DMS79 treated with DMSO at 0.1 percent for 48 hours (cell line): Measurements from ENCODE around the gene COX20.
"Not testable (repeated sequence)": the region's sequence is repeated elsewhere in the genome, so short reads cannot be mapped to it uniquely, and the experiment has no call there.

Experiments
- DNase-seq: peaks from one replicate; lab custom pipeline; 2025; lab: John Stamatoyannopoulos, UW

The COX20 gene

DNA sequence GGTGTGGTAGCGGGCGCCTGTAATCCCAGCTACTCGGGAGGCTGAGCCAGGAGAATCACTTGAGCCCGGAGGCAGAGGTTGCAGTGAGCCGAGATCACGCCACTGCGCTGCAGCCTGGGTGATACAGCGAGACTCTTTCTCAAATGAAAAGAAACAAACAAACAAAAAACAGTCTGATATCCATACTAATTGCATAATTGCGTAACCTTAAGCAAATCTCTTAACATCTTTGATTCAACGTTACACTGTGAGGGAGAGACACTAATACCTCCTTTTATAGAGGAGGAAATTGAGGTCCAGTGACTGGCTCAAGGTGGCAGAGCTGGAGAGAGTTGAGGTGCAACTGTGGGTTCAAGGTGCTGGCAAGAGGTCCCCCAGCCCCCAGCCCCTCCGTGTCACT is 12.6 kb upstream of the COX20 start:
- DNase-seq = no peak

DNA sequence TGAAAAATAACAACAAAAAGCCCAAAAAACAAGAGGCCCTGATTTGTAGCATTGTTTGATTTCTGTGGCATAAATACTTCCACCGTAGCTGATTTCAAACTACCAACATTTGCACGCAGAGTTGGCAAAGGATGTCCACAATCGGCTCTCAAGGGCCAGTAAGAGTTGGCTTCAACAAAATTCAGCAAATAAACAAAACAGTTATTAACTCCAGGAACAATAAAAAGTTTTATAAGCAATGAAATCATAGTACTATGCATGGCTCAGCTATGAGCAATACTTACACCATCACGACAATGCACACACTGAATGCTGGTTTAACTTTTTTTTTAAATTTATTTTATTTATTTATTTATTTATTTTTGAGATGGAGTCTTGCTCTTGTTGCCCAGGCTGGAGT is 8.7 kb upstream of the COX20 start:
- no peak for DNase-seq

GRCh38 chr1:244830639-244831038 is 4.8 kb upstream of the COX20 start:
- no peak for DNase-seq

- DNase-seq = not testable (repeated sequence)
Measured at GRCh38 chr1:244833260-244833659, 2.2 kb upstream of the COX20 start.

DNA sequence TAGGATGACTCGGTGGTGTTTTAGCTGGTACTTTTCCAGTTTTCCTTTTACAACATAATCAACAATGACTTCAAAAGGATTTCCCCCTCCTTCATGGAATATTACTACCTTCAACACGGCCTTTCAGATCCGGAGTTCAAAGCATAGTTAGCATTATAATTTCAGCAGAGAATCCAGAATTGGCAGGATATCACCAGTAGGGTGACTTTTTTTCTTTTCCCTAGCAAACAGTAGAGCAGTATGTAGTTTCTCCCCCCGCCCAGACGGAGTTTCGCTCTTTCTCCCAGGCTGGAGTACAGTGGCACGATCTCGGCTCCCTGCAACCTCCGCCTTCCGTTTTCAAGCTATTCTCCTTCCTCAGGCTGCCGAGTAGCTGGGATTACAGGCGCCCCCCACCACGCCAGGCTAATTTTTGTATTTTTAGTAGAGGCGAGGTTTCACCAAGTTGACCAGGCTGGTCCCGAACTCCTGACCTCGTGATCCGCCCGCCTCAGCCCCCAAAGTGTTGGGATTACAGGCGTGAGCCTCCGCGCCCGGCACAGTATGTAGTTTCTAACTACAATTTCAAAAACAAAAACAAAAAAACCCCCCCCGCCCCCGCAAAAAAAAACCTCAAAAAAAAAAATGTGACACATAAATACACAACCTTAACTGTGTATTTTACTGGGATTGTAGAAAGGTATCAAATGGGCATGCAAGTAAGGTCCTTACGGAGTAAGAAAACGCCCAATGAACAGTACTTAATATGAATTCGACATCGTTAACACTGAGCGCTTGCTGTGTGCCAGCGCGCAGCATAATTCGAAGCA is 1.5 kb upstream of the COX20 start:
- peak; percentile 86 for DNase-seq

GRCh38 chr1:244834543-244835275 is 749 bp upstream of the COX20 start:
- DNase-seq = peak; percentile 94

- peak; percentile 67 for DNase-seq
Measured at GRCh38 chr1:244836135-244836521, 670 bp downstream of the COX20 start.

GRCh38 chr1:244836584-244836983 is 1.1 kb downstream of the COX20 start:
- no peak for DNase-seq

DNA sequence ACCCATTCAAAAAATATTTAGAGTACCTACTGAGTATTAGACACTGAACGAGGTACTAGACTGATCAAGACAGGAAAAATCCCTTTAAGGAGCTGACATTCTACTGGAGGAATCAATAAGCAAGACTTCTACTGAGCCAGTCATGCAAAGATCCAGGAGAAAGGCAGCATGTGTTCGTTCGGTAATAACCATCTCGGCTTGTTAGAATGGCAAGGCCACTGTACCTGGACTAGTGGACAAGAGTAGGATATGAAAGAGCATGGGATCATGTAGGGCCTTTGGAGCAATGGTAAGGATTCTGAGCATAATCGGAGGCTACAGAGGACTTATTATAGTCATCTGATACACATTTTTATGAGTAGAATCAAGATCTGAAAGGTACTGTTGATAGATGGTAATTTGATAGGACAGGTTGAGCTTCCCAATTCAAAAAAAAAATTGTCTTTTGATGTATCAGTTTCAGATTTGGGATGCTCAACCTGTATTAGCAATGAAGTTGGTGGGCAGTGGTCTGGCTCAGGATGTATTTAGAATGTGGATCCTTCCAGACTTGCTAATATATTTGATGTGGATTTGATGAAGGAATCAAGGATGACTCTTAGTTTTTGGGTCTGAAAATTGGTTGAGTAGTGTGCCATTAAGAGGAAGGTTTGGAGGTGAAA is 2.3 kb downstream of the COX20 start:
- DNase-seq = no peak

DNA sequence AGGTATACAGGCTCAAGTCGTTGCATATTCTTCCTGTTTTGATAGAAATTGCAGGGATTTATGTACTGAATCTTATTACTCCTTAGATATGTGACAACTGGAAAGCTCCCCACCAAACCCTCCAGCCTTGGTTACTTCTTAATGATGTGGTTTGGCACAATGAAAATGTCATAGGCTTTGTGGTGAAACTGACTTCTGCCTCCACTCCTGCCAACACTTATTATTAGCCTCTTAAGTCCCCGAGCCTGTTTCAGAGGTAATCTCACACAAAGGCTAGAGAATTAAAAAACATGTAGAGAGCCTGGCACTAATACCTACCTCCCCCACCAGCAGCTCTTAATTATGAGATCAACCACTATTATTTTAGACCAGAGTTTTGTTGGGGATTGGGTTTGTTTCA is 4.2 kb downstream of the COX20 start:
- peak; percentile 14 for DNase-seq

DNA sequence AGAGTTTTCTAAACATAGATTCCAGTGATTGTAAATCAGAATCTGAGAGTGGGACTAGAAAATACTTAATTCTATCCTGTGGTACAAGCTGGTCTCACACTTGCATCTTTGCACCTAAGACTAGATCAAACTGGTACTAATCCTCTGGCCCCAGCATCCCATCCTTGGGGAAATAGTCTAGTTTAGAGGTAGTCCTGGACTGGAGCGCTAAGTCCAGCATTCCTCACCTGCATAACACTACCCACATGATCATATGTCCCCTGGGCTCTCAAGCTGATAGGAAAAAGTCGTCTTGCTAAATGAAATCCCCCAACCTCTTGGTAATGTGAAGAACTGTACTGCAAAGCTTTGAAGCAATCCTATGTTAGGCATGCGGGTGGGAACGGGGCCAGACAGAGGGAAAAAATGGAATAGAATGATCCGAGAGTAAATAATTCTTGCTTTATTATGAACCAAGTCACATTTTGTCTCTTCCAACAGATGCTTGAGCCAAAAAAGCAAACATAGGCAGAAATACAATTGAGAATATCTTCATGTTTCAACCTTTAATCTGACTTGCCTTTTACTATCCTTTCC is 4.8 kb downstream of the COX20 start:
- DNase-seq = no peak

DNA sequence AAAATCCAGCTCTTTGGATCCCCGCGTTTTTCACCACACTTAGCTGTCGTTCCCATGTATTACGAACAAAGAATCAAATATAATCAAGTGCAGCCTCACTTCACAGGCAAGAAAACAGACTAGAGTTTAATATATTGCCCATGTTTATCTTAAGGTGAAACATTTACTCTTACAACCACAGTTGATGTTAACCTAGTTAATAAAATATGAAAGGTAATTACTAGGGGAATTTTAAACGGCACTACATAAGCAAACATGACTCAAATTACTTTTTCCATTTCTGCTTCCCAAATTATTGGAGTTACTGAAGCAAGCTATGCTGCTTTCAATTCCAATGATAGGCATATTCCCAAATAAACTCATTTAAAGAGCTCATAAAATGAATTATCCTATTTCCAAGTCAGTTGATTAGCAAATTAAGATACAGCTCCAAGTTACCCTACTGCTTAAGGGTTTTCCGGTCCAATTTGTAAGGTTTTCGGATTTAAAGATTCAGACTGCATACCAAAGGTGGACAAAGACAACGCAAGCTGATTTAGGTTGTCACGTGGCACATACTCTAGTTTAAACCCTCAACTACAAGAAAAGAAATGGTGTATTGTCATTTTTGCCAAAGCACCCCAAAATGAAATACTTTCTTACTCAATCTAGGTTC is 5.9 kb downstream of the COX20 start:
- no peak for DNase-seq

- DNase-seq = no peak
Measured at GRCh38 chr1:244843148-244843978, 7.9 kb downstream of the COX20 start.

DNA sequence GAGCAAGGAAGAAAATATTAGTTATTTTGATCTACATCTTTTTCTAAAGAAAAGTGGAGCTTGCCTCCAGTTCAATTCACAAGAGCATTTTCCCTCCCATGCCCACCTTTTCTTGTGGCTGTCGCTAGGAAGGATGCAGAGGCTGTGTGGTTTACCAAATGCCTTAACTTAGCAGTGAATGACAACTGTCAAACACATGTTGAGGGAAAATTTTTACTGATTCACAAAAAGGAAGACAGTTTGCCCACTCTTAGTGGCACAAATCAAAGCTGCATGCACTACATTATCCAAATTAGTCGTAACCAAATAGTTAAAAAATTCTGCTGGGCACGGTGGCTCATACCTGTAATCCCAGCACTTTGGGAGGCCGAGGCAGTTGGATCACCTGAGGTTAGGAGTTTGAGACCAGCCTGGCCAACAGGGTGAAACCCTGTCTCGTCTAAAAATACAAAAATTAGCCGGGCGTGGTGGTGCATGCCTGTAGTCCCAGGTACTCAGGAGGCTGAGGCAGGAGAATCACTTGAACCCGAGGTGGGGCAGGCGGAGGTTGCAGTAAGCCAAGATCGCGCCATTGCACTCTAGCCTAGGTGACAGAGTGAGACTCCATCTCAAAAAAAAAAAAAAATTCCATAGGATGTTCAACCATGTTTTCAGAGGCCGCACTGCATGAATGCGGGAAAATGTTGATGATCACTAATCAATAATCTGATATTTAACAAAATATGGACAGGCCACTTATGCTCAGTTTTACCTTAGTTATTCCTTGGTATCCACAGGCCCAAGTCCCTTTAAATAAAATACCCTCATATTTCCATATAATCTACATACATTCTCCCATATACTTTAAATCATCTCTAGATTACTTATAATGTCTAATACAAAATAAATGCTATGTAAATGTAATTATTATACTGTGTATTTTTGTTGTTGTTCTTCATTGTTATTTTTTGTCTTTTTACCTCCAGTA is 9.0 kb downstream of the COX20 start:
- DNase-seq = no peak

- no peak for DNase-seq
Measured at GRCh38 chr1:244846653-244847052, 11.2 kb downstream of the COX20 start.

DNA sequence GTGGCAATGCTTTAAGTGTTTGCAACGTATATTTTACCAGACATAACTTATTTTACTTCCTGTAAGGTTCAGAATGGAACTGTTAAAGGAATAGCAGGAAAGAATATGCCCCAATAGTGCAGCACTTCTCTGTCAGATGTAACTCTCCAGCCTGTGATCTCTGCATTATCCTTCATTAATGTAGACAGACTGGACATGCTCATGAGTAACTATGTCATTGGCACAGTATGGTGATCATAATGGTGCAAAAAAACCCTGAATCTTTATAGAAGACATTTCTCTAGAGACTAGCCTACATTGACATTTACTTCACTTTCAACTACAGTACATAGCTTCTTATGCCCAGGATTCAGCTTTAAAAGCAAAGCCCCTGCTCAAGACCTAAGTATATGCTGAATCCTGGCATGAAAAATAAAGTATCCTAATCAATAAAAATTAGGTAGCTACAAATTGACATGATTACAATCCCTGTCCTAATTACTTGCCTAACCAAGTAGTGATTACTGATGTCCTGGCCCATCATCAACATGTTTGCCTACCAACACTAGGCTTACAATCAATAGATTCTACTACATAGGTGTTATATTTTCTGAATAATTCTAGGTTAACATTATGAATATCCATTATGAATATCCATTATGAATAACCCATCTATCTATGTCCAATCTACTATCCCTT is 13.9 kb downstream of the COX20 start:
- no peak for DNase-seq

DNA sequence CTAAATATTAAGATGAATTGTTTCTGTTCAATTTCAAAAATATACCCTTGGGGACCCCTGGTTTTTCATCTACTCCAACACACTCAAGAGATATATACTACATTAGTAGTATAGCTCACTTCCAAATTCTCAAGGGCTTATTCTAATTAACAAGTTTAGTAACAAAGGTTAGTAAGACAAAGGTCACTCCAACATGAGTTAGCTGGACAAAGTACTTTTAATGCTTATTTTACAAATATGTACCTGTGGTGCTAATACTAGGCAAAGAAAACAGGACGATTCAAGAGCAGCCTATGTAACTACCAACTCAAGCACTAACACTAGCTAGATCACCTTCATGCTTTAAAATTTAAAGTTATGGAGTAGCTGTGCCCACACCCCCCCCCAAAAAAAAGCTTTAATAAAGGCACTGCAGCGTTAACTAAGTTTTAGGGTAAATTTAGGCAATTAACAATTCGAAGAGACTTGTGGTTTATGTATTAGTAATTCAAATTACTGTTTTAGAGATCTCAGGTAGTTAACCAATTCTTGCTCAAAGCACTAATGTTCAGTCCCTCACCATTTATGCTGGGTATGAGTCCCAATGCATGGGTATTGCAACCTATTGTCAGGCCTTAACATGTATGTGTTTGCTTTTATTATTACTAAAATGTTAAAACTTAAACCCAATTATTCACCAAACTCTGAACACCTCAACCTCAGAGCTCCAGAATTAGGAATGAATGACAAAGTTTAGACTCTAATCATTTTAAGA is 14.8 kb downstream of the COX20 start:
- no peak for DNase-seq

GRCh38 chr1:244850896-244851295 is 15.4 kb downstream of the COX20 start:
- no peak for DNase-seq
